H1 (cell line): ENCODE measurements around the gene COL6A6. TPM values are rescaled to one million over a fixed set of nuclear protein-coding genes. Genes with fewer than 3 reads are reported as not detected.

Experiments
- CTCF ChIA-PET: fragments of 300-600 bp; sonication (Branson Sonifier 250); formaldehyde crosslinking; loops from one replicate; lab custom pipeline; 2021; ENCODE audit not compliant: partially characterized antibody; lab: Charles Lee
- POLR2A ChIA-PET: fragments of 300-600 bp; sonication (Branson Sonifier 250); formaldehyde crosslinking; loops from one replicate; lab custom pipeline; 2021; ENCODE audit warnings: inconsistent platforms; ENCODE audit not compliant: partially characterized antibody; lab: Charles Lee
- DNase-seq, 2 experiments: peaks; one replicate each; pipeline versions ENCODE4 v3.0.0 to v3.0.0-alpha.2; 2010 to 2022; ENCODE audit warnings: low spot score in 2 of 2, low read depth in 1 of 2, mixed read lengths in 1 of 2
- FAIRE-seq: peaks from 2 replicates; lab custom pipeline; 2011; peaks lifted over from hg19 to GRCh38; lab: Jason Lieb, UNC
- H2AFZ ChIP-seq: 2 replicates; pipeline ENCODE4 v1.8.1; 2012; ENCODE audit warnings: low read length, inconsistent platforms
- H2AK5ac ChIP-seq: 2 replicates; pipeline ENCODE4 v1.6.1; 2013; ENCODE audit warnings: low read depth, low read length
- H2BK120ac ChIP-seq: replicated peaks from 2 replicates; pipeline ENCODE3; 2013; ENCODE audit warnings: low read depth, low read length, inconsistent platforms
- H2BK12ac ChIP-seq: 2 replicates; pipeline ENCODE4 v1.6.1; 2013; ENCODE audit warnings: low read depth, low read length
- H2BK15ac ChIP-seq: 2 replicates; pipeline ENCODE4 v1.6.1; 2013; ENCODE audit warnings: low read length
- H2BK20ac ChIP-seq: 2 replicates; pipeline ENCODE4 v1.6.1; 2013; ENCODE audit warnings: low read length
- H2BK5ac ChIP-seq: 2 replicates; pipeline ENCODE4 v1.6.1; 2013; ENCODE audit warnings: low read depth, low read length
- H3K14ac ChIP-seq: 2 replicates; pipeline ENCODE4 v1.6.1; 2013; ENCODE audit warnings: inconsistent platforms; ENCODE audit not compliant: insufficient read length
- H3K18ac ChIP-seq: 2 replicates; pipeline ENCODE4 v1.6.1; 2013; ENCODE audit warnings: low read length; ENCODE audit errors: extremely low read depth
- H3K23ac ChIP-seq: 2 replicates; pipeline ENCODE4 v1.6.1; 2013; ENCODE audit warnings: inconsistent platforms; ENCODE audit not compliant: insufficient read length
- H3K23me2 ChIP-seq: 2 replicates; pipeline ENCODE4 v1.6.1; 2013; ENCODE audit warnings: low read depth, low read length
- H3K27ac ChIP-seq: 2 replicates; pipeline ENCODE4 v1.6.1; 2011; ENCODE audit warnings: low read depth, low read length, inconsistent platforms
- H3K27me3 ChIP-seq, 4 experiments: replicated peaks in 1 of 4; 1 replicate in 1 of 4; 2 replicates in 3 of 4; pipeline versions ENCODE4 v1.6.1 to v1.8.1; 2011 to 2013; ENCODE audit warnings: low read length in 3 of 4, mild to moderate bottlenecking in 3 of 4, inconsistent platforms in 2 of 4, mixed read lengths in 2 of 4, moderate library complexity in 1 of 4; ENCODE audit not compliant: control insufficient read depth in 3 of 4, insufficient read depth in 3 of 4; ENCODE audit errors: extremely low read depth in 1 of 4
- H3K36me3 ChIP-seq, 4 experiments: 2 replicates each; pipeline versions ENCODE4 v1.6.1 to v1.8.1; 2011 to 2013; ENCODE audit warnings: mild to moderate bottlenecking in 4 of 4, low read length in 3 of 4, moderate library complexity in 2 of 4, control low read depth in 1 of 4, inconsistent platforms in 1 of 4; ENCODE audit not compliant: insufficient read depth in 4 of 4, control insufficient read depth in 2 of 4
- H3K4ac ChIP-seq: replicated peaks from 2 replicates; pipeline ENCODE3; 2013; ENCODE audit warnings: low read length, low read depth, mixed read lengths, inconsistent platforms; ENCODE audit not compliant: insufficient read length
- H3K4me1 ChIP-seq, 4 experiments: replicated peaks in 1 of 4; 1 replicate in 1 of 4; 2 replicates in 3 of 4; pipeline versions ENCODE4 v1.6.1 to v1.8.1; 2011 to 2013; ENCODE audit warnings: low read length in 3 of 4, inconsistent platforms in 2 of 4, mixed read lengths in 1 of 4; ENCODE audit not compliant: insufficient read depth in 4 of 4, control insufficient read depth in 3 of 4
- H3K4me2 ChIP-seq, 2 experiments: 2 replicates each; pipeline versions ENCODE4 v1.6.1 to v1.8.1; 2011 to 2013; ENCODE audit warnings: low read depth in 2 of 2, low read length in 2 of 2, control low read depth in 1 of 2, inconsistent platforms in 1 of 2, mild to moderate bottlenecking in 1 of 2; ENCODE audit not compliant: insufficient read depth in 1 of 2
- H3K4me3 ChIP-seq, 4 experiments: fragments of 200-600, 300-600 bp in 1 of 4; sonication (generic), shearing (Covaris generic), sonication (Bioruptor Twin) in 1 of 4; 2 replicates each; pipeline versions ENCODE4 v1.5.1 to v1.8.1; 2011 to 2016; ENCODE audit warnings: low read length in 4 of 4, low read depth in 3 of 4, control low read depth in 2 of 4, inconsistent platforms in 2 of 4, mild to moderate bottlenecking in 2 of 4, mixed read lengths in 1 of 4, moderate library complexity in 1 of 4; ENCODE audit not compliant: insufficient read depth in 2 of 4; ENCODE audit errors: extremely low read depth in 1 of 4
- H3K56ac ChIP-seq: replicated peaks from 2 replicates; pipeline ENCODE3; 2013; ENCODE audit warnings: low read depth, mild to moderate bottlenecking, mixed read lengths, low read length, inconsistent platforms; ENCODE audit not compliant: insufficient read length
- H3K79me1 ChIP-seq: 2 replicates; pipeline ENCODE4 v1.6.1; 2013; ENCODE audit warnings: low read depth, low read length, control low read depth
- H3K79me2 ChIP-seq, 2 experiments: 2 replicates each; pipeline versions ENCODE4 v1.6.1 to v1.8.1; 2012 to 2013; ENCODE audit warnings: low read length in 2 of 2, mild to moderate bottlenecking in 2 of 2, inconsistent platforms in 1 of 2; ENCODE audit not compliant: insufficient read depth in 2 of 2, control insufficient read depth in 1 of 2
- H3K9ac ChIP-seq, 4 experiments: replicated peaks in 1 of 4; 1 replicate in 1 of 4; 2 replicates in 3 of 4; pipeline versions ENCODE4 v1.6.1 to v1.8.1; 2011 to 2013; ENCODE audit warnings: low read depth in 3 of 4, low read length in 3 of 4, control low read depth in 2 of 4, mild to moderate bottlenecking in 2 of 4, moderate library complexity in 2 of 4, inconsistent platforms in 1 of 4; ENCODE audit errors: extremely low read depth in 1 of 4
- H3K9me3 ChIP-seq, 2 experiments: 2 replicates each; pipeline versions ENCODE4 v1.6.1 to v1.8.1; 2012 to 2013; ENCODE audit warnings: mild to moderate bottlenecking in 2 of 2, moderate library complexity in 2 of 2, control low read depth in 1 of 2, inconsistent platforms in 1 of 2, low read depth in 1 of 2, low read length in 1 of 2, mixed read lengths in 1 of 2; ENCODE audit not compliant: insufficient read depth in 2 of 2
- H4K20me1 ChIP-seq, 2 experiments: replicated peaks in 1 of 2; 2 replicates each; pipeline versions ENCODE3 to v1.8.1; 2011 to 2013; ENCODE audit warnings: inconsistent platforms in 2 of 2, low read length in 2 of 2, mild to moderate bottlenecking in 1 of 2; ENCODE audit not compliant: insufficient read depth in 2 of 2, control insufficient read depth in 1 of 2
- H4K5ac ChIP-seq: 2 replicates; pipeline ENCODE4 v1.6.1; 2013; ENCODE audit warnings: low read length, low read depth, mixed read lengths, inconsistent platforms; ENCODE audit not compliant: insufficient read length
- H4K8ac ChIP-seq: 2 replicates; pipeline ENCODE4 v1.8.0; 2013; ENCODE audit warnings: mild to moderate bottlenecking, moderate library complexity, low read length, inconsistent platforms; ENCODE audit not compliant: insufficient read depth; ENCODE audit errors: extremely low read depth
- H4K91ac ChIP-seq: replicated peaks from 2 replicates; pipeline ENCODE3; 2013; ENCODE audit warnings: low read length, mixed read lengths, inconsistent platforms; ENCODE audit not compliant: insufficient read length
- JUN ChIP-seq: IDR thresholded peaks from 2 replicates; pipeline ENCODE4 v1.6.1; 2011; ENCODE audit warnings: low read depth, mild to moderate bottlenecking, improper control_type of control experiment, low read length
- SP1 ChIP-seq: IDR thresholded peaks from 2 replicates; pipeline ENCODE4 v1.6.1; 2011; ENCODE audit warnings: low read depth, low read length
- WGBS, 2 experiments: shearing (Covaris generic) in 1 of 2; methylation state at CpG; one replicate each; pipeline versions ENCODE4 v1.1.6 to v1.1.7; 2013 to 2015; ENCODE audit warnings: low lambda C conversion rate in 2 of 2, mixed read lengths in 2 of 2, inconsistent platforms in 1 of 2, low coverage in 1 of 2, missing lambda C conversion rate in 1 of 2; ENCODE audit not compliant: insufficient replicate concordance in 2 of 2, insufficient coverage in 1 of 2, insufficient read length in 1 of 2; ENCODE audit errors: extremely low coverage in 1 of 2, missing lambda C conversion rate in 1 of 2; 5-methylcytosine and 5-hydroxymethylcytosine counted together
- long read RNA-seq, 2 experiments: library from RNA in 1 of 2; library from capped mRNA in 1 of 2; stranded (forward); transcript quantifications; one replicate each; pipeline ENCODE4 v2.0.0, GENCODE V29; 2021; ENCODE audit warnings: inconsistent platforms in 1 of 2
- polyA minus RNA-seq, 3 experiments: library from RNA; depleted of rRNA, polyadenylated mRNA; stranded (reverse); fragments of >200 nt; gene quantifications; 1 replicate in 2 of 3; 2 replicates in 1 of 3; pipeline ENCODE4 v1.2.3, GENCODE V29; 2011
- polyA plus RNA-seq, 7 experiments: library from polyadenylated mRNA; depleted of rRNA in 3 of 7; stranded (reverse) in 5 of 7; unstranded in 2 of 7; fragments of >200 nt in 5 of 7; fragments of 200-250 nt in 2 of 7; gene quantifications; 1 replicate in 5 of 7; 2 replicates in 1 of 7; 4 replicates in 1 of 7; pipeline versions ENCODE4 v1.2.1 to v1.2.3, GENCODE V29; 2011 to 2013; ENCODE audit warnings: missing spikeins in 2 of 7, mixed read lengths in 2 of 7
- total RNA-seq: library from RNA; stranded (reverse); fragmentation: NEBNext Ultra II Directional; extraction: Animal tissue kit (Norgen Biotek cat#: 25700); gene quantifications from 2 replicates; pipeline ENCODE4 v1.2.1, GENCODE V29; 2021

COL6A6 gene, protein sequence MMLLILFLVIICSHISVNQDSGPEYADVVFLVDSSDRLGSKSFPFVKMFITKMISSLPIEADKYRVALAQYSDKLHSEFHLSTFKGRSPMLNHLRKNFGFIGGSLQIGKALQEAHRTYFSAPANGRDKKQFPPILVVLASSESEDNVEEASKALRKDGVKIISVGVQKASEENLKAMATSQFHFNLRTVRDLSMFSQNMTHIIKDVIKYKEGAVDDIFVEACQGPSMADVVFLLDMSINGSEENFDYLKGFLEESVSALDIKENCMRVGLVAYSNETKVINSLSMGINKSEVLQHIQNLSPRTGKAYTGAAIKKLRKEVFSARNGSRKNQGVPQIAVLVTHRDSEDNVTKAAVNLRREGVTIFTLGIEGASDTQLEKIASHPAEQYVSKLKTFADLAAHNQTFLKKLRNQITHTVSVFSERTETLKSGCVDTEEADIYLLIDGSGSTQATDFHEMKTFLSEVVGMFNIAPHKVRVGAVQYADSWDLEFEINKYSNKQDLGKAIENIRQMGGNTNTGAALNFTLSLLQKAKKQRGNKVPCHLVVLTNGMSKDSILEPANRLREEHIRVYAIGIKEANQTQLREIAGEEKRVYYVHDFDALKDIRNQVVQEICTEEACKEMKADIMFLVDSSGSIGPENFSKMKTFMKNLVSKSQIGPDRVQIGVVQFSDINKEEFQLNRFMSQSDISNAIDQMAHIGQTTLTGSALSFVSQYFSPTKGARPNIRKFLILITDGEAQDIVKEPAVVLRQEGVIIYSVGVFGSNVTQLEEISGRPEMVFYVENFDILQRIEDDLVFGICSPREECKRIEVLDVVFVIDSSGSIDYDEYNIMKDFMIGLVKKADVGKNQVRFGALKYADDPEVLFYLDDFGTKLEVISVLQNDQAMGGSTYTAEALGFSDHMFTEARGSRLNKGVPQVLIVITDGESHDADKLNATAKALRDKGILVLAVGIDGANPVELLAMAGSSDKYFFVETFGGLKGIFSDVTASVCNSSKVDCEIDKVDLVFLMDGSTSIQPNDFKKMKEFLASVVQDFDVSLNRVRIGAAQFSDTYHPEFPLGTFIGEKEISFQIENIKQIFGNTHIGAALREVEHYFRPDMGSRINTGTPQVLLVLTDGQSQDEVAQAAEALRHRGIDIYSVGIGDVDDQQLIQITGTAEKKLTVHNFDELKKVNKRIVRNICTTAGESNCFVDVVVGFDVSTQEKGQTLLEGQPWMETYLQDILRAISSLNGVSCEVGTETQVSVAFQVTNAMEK (N-terminal part only)
- 0.09 TPM in 1 of 2 replicates, not detected in the other for total RNA-seq
- polyA plus RNA-seq (2011; rRNA removed): 0.02 TPM in 2 replicates
- 0.03 TPM for polyA plus RNA-seq (2011; cell fraction: cytosol; rRNA removed)
- polyA plus RNA-seq (2011; cell fraction: nucleus; rRNA removed): 0.03 TPM
- polyA plus RNA-seq (2012, experiment 1 of 2): 0.03 to 0.17 TPM (median 0.07 TPM) in 4 replicates
- polyA plus RNA-seq (2012, experiment 2 of 2): not detected
- 0.06 TPM for polyA plus RNA-seq (2013, experiment 1 of 2)
- 0.04 TPM for polyA plus RNA-seq (2013, experiment 2 of 2)
- 0.03 and 0.10 TPM in 2 replicates for polyA minus RNA-seq (2011; rRNA and poly(A)+ RNA removed)
- polyA minus RNA-seq (2011; cell fraction: cytosol; rRNA and poly(A)+ RNA removed): 0.07 TPM
- polyA minus RNA-seq (2011; cell fraction: nucleus; rRNA and poly(A)+ RNA removed): 0.20 TPM
- long read RNA-seq, experiment 1: 0 reads
- long read RNA-seq, experiment 2: 0 reads

DNA sequence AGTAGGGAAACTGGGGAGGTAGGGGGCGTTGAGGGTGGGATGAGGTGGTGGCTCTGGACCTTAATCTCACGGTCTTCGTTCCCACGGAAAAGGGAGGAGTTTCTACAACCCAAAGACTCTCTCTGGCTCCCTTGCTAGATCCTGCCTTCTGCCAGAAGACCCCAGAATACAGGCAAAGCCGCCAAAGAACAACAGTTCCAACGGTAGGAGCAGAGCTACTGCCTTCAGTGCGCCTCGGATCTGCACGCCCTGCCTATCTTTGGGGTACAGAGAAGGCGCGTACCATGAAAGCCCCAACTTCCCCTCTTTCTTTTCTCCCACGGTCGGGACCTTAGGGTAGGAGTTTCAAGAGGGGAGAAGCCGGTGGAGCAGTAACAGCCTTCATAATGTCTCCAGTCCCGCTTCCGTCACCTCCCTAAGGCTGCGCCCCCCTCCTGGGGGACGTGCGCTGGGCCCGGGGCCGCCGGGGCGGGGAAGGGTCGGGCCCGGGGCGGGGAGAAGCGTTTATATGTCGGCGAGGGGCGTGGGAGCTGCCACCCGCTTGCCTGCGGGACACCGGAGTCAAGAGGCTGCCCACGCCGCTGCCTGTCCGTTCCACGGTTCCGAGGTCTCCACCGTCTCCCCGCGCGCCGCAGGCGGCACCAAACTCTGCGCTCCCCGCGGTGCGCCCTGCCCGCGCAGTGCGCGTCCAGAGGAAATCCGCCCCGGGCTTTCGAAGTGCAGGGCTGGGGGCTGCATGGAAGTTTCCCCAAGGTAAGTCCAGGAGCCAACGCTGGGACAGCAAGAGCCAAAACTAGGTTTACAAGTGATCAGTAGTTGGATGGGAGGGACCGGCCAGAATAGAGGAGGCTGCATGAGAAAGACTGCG, at the start of gene COL6A6:
Gene COL6A6, plus strand, starts transcription at position 533 of the 868 bp plus-strand sequence. CDS start 43,188 bp downstream, outside the sequence.
- Histone ChIP-seq H2AK5ac (no peak within 1 kb of the TSS), H2BK20ac (no peak within 1 kb of the TSS), H3K4me3 (peak within 1 kb of the TSS; percentile 52 to 68 (median 62)), H4K5ac (no peak within 1 kb of the TSS), H3K36me3 (no peaks in the 10 kb centered on the region), H4K20me1 (no peaks in the 10 kb centered on the region), H3K23me2 (peaks cover 6% of the 10 kb centered on the region; the same call in 1 of the 2 replicates), H3K23ac (no peak within 1 kb of the TSS), H3K79me2 (no peaks in the 10 kb centered on the region), H3K18ac (no peak within 1 kb of the TSS; the same call in 1 of the 2 replicates), H4K8ac (no peak within 1 kb of the TSS), H3K4me2 (peak within 1 kb of the TSS; percentile 68 to 82), H3K9ac (no peak within 1 kb of the TSS), H2BK12ac (no peak within 1 kb of the TSS; the same call in 1 of the 2 replicates), H3K14ac (no peak within 1 kb of the TSS), H4K91ac (no peak within 1 kb of the TSS), H3K79me1 (no peaks in the 10 kb centered on the region), H2BK120ac (no peak within 1 kb of the TSS), H2AFZ (peak within 1 kb of the TSS; percentile 98), H3K56ac (no peak within 1 kb of the TSS), H2BK15ac (no peak within 1 kb of the TSS), H3K4ac (no peak within 1 kb of the TSS), H3K9me3 (no peaks in the 10 kb centered on the region), H3K4me1 (0 out of 7 replicates have a peak, but pooled peaks cover 0 to 3% (median under 1%) of the 10 kb centered on the region in 4 experiments), H3K27me3 (peaks cover 10 to 27% (median 23%) of the 10 kb centered on the region in 4 experiments), H2BK5ac (no peak within 1 kb of the TSS), H3K27ac (no peak within 1 kb of the TSS)
- no peak for FAIRE-seq
- WGBS, 2 experiments: 7% methylated on average over 35 of the region's 58 CpGs; no CpG with 5 or more reads in 1 of the 2 experiments
- peak in 1 of 2 experiments; percentile 63 for DNase-seq
- ChIA-PET CTCF (interaction anchor here (1.1 to 2.5 kb wide), 2 partner anchors 12 to 27 kb away, joined by 3 to 9 read pairs; no protein-coding TSS in a partner anchor), POLR2A (interaction anchor here (0.7 kb wide), 1 partner anchor 11 kb away, joined by 3 read pairs; no protein-coding TSS in a partner anchor)
- TF ChIP-seq SP1 (0 out of 2 replicates have a peak, but pooled peaks have one; percentile 57), JUN (no peak)
